Activated naive CD4-positive, alpha-beta T cell treated with anti-CD3 and anti-CD28 coated beads, Interleukin-2, amount 50 U/mL, for 72 hours (primary cell): ENCODE data around the gene PURA. TPM values are rescaled to one million over a fixed set of nuclear protein-coding genes. Genes with fewer than 3 reads are reported as not detected.
A peak's percentile ranks its signal among the peaks of the same experiment; 100 is the strongest.

Source experiments
- ATAC-seq, 2 donors: fragments of 150-1000 bp; cut with Tn5 transposase; 2 replicates each; pipeline ENCODE4 v1.10.0; 2021; ENCODE audit warnings: mild to moderate bottlenecking in 2 of 2, moderate library complexity in 2 of 2
- DNase-seq, 2 donors: peaks; one replicate each; pipeline ENCODE4 v3.0.0; 2021 to 2022; ENCODE audit warnings: low spot score in 2 of 2
- H3K27ac Mint-ChIP-seq, 2 donors: one replicate each; pipeline ENCODE4 v1.8.0; 2022; ENCODE audit warnings: mild to moderate bottlenecking in 2 of 2, mixed read lengths in 2 of 2
- H3K36me3 Mint-ChIP-seq, 2 donors: one replicate each; pipeline ENCODE4 v1.8.0; 2022; ENCODE audit warnings: mixed read lengths in 2 of 2
- H3K9me3 Mint-ChIP-seq, 2 donors: one replicate each; pipeline ENCODE4 v1.8.0; 2022; ENCODE audit warnings: mixed read lengths in 2 of 2
- total RNA-seq, 2 donors: library from RNA; stranded (reverse); gene quantifications; one replicate each; pipeline ENCODE4 v1.2.3, GENCODE V29; 2022

Gene PURA
- total RNA-seq, 2 donors from 2014 or later = 7.7 to 11.1 TPM

DNA sequence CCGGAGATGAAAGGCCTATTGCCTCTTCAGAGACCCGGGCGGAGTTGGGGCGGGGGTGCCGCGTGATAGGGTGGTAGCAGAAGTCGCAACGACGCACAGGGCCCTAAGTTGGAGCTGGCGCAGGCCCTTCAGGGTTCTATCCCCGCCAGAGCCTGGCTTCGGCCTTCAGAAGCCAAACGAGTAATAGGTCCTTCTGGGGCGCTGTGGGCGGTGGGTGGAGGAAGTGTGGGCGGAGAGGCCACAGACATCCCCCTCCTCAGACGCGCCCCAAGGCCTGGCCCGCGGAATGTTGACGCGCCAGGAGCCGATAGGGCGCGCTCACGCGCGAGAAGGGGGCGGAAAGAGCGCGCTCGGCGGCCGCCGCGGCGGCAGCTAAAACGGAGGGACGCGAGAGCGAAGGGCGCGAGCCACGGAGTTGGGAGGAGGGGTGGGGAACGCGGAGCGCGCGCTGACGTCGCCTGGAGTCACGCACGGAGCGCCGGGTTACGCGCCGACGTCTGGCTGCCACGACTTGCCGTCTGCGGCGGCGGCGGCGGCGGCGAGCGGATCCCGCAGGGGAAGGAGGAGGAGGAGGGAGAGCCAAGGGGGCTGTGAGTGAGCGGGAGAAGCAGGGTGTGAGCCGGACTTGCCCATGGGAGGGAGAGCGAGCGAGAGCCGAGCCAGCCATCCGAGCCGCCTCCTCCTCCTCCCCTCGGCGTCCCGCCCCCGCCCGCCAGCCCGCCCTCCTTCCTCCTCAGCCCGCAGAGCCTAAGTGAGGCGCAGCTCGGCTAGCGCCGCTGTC, 6.4 kb upstream of the PURA start:
- H3K27ac Mint-ChIP-seq = peak overlapping the region; percentile 81 to 96
- DNase-seq (peak; percentile 88 to 89), ATAC-seq (peak; percentile 90 to 92)
- H3K36me3 Mint-ChIP-seq = peaks cover 0 to 11% of the 10 kb centered on the region in 2 donors
- H3K9me3 Mint-ChIP-seq = no peaks in the 10 kb centered on the region

DNA sequence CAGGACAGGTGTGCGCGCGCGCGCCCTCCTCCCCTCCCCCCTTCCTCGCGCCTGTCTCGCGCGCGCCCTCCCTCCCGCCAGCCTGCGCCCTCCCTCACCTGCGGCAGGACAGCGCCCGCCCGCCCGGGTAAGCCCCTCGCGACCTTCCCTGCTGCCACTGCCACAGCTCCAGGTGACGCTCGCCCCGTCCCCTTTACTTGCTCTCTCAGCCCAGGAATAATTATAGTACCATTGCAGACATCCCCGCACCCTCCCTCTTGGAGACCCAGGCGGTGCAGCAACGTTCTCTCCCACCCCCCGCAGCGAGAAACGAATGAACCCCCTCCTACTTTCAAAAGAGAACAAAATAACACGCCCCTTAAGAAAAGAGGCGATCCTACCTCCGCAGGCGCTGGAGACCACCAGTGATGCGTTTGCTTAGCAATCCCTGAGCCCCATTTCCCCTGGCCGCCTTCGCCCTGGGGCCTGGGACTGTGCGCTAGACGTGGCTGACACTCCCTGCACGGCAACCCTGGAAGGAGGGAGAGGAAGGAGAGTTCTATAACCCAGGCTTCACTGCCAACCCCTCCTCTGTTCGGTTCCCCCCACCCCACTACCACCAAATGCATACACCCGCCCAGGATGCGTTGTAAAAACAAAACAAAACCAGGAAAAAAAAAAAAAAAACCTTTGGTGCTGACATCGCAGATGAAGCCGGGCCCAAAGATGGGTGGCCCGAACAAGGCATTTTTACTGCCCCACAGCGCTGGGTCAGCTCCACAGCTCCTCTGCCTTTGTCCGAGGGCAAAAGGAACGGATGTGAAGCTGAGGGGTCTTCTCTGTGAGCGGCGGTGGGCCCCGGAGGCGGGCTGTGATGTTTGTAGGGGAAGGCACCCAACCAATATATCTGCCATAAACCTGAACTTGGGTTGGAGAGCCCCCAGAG, 5.6 kb upstream of the PURA start:
- ATAC-seq = peak; percentile 15 to 20
- H3K36me3 Mint-ChIP-seq = peaks cover 0 to 11% of the 10 kb centered on the region in 2 donors
- H3K9me3 Mint-ChIP-seq = no peaks in the 10 kb centered on the region
- peak in 1 of 2 donors; percentile 74 for DNase-seq
- peak overlapping the region; percentile 81 to 93 for H3K27ac Mint-ChIP-seq

GRCh38 chr5:140109018-140109758, 4.7 kb upstream of the PURA start:
- H3K27ac Mint-ChIP-seq = peak overlapping the region; percentile 81 to 93
- no peak for DNase-seq
- H3K9me3 Mint-ChIP-seq = no peaks in the 10 kb centered on the region
- ATAC-seq = no peak
- H3K36me3 Mint-ChIP-seq = peaks cover 0 to 11% of the 10 kb centered on the region in 2 donors

- ATAC-seq (no peak), DNase-seq (no peak)
- no peak overlapping the region for H3K27ac Mint-ChIP-seq
- peaks cover 5 to 18% of the 10 kb centered on the region in 2 donors for H3K36me3 Mint-ChIP-seq
- H3K9me3 Mint-ChIP-seq = no peaks in the 10 kb centered on the region
These were observed 3.9 kb upstream of the PURA start for GRCh38 chr5:140109759-140110645.

DNA sequence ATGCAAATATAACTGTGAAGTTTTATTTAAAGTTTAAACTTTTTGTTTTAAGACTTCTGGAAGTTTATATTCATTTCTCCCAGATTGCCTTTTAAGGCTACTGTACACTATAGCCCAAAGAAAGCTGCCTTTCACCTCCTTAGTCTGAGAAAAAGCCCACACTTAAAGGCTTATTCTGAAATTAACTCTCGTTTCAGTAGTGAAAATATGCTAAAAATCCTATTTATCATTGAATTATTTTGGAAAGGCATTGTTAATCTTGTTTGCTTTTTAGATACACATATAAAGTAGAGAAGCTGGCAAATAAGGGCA, 3.3 kb upstream of the PURA start:
- no peak overlapping the region for H3K27ac Mint-ChIP-seq
- peaks cover 8 to 19% of the 10 kb centered on the region in 2 donors for H3K36me3 Mint-ChIP-seq
- H3K9me3 Mint-ChIP-seq = no peaks in the 10 kb centered on the region
- ATAC-seq = no peak
- no peak for DNase-seq

- Mint-ChIP-seq H3K27ac (no peak overlapping the region), H3K36me3 (peaks cover 8 to 19% of the 10 kb centered on the region in 2 donors), H3K9me3 (no peaks in the 10 kb centered on the region)
- no peak for DNase-seq
- ATAC-seq = no peak
These were observed 2.7 kb upstream of the PURA start for GRCh38 chr5:140111011-140111858.

DNA sequence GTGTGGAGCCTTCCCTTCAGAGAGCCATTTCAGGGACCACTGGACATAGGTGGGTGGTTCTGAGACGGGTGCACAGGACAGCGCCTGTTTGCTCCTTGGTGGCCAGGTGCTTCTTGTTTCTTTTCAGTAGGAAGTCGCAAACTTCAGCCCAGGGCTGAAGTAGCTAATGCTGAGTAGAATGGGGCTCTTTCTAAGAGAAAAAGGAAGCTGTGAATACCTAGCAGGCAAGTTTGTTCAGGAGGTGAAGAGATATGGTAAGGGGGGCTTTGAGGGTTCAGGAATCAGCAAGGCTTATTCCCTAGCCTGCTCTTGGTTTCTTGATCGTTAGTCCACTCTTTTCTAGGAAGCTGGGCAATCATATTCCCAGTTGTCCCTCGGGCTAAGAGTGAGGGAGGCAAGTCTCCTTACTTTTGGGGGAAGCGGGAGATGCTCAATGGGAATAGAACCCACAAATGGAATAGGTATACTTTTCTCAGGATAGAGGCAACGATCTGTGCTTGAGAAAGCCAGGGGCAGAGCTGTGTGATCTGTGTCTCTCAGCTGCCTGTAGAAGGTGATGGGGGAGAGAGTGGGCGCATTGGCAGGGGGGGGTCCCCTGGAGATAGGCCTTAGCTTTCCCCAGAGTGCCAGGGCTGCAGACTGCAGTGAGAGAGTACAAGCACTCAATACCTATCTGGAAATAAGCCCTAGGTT, 1.9 kb upstream of the PURA start:
- no peak overlapping the region for H3K27ac Mint-ChIP-seq
- ATAC-seq (no peak), DNase-seq (no peak)
- H3K9me3 Mint-ChIP-seq = no peaks in the 10 kb centered on the region
- H3K36me3 Mint-ChIP-seq = peaks cover 8 to 19% of the 10 kb centered on the region in 2 donors

DNA sequence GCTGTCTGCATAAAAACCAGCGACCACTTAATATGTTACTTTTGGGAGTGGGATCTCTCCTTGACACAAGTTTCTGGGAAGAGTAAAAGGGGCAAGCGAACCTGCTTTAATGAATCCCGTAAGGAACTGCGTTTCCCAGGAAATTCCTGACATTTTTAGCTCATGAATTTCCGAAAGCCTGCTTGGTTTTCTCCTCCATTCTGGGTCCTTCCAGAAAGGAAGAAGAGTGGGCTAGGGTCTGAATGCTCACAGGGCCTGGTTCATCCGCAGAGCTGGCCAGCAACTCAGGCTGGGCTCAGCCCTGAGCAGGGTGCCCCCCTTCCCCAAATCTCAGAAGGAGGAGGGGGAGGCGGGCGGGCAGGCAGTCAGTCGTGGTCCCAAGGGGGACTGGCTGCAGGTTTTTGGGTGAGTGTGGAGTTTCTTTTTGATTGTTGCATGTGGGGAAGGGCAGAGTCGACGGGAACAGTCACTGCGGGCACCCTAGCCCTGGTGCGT, 1.2 kb upstream of the PURA start:
- peak in 1 of 2 donors; percentile 6 for ATAC-seq

DNA sequence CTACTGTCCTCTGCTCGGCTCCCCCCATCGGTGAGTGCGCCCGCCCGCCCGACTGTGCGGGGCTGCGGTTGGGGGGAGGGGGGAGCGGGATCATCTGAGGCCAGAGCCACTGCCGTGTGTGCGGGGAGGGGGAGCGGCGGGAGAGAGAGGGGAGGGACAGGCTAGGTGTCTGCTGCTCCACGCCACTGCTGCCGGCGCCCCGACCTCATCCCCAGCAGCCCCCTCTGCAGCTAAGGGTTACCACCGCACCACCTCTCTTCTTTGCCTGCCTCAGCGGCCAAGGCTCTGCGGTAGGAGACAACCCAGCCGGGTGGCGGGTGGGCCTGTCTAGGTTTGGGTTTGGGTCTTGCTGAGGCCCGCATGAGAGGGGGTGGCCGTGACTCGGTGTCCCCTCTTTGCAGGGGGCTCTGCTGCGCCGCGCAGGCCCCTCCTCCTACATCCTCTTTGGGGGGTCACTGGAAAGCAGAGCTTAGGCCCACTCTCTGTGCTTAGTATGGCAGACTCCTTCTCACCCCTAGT, 670 bp upstream of the PURA start:
- no peak for DNase-seq
- Mint-ChIP-seq H3K9me3 (no peaks in the 10 kb centered on the region), H3K36me3 (peaks cover 8 to 17% of the 10 kb centered on the region in 2 donors), H3K27ac (peak overlapping the region; percentile 44 to 92)
- peak; percentile 2 for ATAC-seq

More for the DNA sequence above, 1.2 kb upstream of the PURA start:
- Mint-ChIP-seq H3K9me3 (no peaks in the 10 kb centered on the region), H3K36me3 (peaks cover 8 to 19% of the 10 kb centered on the region in 2 donors), H3K27ac (peak overlapping the region in 1 of 2 donors; percentile 92)
- DNase-seq = no peak

DNA sequence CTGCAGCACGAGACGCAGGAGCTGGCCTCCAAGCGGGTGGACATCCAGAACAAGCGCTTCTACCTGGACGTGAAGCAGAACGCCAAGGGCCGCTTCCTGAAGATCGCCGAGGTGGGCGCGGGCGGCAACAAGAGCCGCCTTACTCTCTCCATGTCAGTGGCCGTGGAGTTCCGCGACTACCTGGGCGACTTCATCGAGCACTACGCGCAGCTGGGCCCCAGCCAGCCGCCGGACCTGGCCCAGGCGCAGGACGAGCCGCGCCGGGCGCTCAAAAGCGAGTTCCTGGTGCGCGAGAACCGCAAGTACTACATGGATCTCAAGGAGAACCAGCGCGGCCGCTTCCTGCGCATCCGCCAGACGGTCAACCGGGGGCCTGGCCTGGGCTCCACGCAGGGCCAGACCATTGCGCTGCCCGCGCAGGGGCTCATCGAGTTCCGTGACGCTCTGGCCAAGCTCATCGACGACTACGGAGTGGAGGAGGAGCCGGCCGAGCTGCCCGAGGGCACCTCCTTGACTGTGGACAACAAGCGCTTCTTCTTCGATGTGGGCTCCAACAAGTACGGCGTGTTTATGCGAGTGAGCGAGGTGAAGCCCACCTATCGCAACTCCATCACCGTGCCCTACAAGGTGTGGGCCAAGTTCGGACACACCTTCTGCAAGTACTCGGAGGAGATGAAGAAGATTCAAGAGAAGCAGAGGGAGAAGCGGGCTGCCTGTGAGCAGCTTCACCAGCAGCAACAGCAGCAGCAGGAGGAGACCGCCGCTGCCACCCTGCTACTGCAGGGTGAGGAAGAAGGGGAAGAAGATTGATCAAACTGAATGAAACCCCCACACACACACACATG, 654 bp downstream of the PURA start:
- peaks cover 7 to 8% of the 10 kb centered on the region in 2 donors for H3K36me3 Mint-ChIP-seq
- DNase-seq (peak; percentile 45 to 71), ATAC-seq (peak; percentile 38 to 63)
- no peaks in the 10 kb centered on the region for H3K9me3 Mint-ChIP-seq
- H3K27ac Mint-ChIP-seq = peak overlapping the region; percentile 88 to 92

DNA sequence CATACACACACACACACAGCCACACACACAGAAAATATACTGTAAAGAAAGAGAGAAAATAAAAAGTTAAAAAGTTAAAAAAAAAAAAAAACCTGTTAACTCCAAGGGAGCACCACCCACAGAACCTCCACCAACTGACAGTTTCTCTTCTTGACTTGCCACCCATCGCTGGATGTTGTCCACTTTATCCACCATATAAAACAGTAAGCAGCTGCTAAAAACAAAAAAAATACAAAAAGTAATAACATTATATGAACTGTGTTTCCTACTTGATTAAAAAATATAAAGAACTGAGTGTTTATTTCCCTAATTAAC, 1.2 kb downstream of the PURA start:
- Mint-ChIP-seq H3K36me3 (peaks cover 7 to 8% of the 10 kb centered on the region in 2 donors), H3K27ac (peak overlapping the region; percentile 88 to 92), H3K9me3 (no peaks in the 10 kb centered on the region)
- ATAC-seq (no peak), DNase-seq (no peak)

DNA sequence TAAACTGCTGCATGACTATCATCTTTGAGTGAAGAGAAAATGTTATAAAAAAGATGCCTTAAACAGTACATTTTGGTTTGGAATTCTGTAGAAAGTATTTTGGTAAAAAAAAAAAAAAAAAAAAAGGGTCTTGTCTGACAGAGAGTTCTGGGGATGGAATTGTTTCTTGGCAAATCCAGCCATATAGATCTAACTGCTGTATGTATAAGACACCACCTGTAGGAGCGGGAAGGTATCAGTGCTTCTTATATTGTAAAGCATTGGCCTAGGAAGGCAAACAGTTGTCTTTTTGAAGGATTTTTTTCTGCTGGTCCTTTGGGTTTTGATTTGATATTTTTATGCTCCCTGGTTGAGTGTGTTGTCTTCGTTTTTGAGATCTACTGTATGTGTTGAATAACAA, 2.8 kb downstream of the PURA start:
- Mint-ChIP-seq H3K27ac (no peak overlapping the region), H3K36me3 (peaks cover 7 to 8% of the 10 kb centered on the region in 2 donors), H3K9me3 (no peaks in the 10 kb centered on the region)
- ATAC-seq = no peak
- no peak for DNase-seq

- Mint-ChIP-seq H3K36me3 (peaks cover 7 to 8% of the 10 kb centered on the region in 2 donors), H3K9me3 (no peaks in the 10 kb centered on the region), H3K27ac (no peak overlapping the region)
- no peak for DNase-seq
- ATAC-seq = no peak
These were observed 3.6 kb downstream of the PURA start for GRCh38 chr5:140117523-140117922.
